Measurements from ENCODE around the gene C1QL4.

DNA sequence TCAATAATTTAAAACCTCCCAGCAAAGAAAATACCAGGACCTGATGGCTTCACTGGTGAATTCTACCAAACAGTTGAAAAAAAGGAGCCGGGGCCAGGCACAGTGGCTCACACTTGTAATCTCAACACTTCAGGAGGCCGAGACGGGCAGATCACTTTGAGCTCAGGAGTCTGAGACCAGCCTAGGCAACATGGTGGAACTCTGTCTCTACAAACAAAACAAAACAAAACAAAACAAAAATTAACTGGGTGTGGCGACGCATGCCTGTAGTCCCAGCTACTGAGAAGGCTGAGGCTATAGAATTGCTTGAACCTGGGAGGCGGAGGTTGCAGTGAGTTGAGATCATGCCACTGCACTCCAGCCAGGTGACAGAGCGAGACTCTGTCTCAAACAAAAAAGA, 27.6 kb downstream of the C1QL4 start:
- TF ChIP-seq, protein P1, sequence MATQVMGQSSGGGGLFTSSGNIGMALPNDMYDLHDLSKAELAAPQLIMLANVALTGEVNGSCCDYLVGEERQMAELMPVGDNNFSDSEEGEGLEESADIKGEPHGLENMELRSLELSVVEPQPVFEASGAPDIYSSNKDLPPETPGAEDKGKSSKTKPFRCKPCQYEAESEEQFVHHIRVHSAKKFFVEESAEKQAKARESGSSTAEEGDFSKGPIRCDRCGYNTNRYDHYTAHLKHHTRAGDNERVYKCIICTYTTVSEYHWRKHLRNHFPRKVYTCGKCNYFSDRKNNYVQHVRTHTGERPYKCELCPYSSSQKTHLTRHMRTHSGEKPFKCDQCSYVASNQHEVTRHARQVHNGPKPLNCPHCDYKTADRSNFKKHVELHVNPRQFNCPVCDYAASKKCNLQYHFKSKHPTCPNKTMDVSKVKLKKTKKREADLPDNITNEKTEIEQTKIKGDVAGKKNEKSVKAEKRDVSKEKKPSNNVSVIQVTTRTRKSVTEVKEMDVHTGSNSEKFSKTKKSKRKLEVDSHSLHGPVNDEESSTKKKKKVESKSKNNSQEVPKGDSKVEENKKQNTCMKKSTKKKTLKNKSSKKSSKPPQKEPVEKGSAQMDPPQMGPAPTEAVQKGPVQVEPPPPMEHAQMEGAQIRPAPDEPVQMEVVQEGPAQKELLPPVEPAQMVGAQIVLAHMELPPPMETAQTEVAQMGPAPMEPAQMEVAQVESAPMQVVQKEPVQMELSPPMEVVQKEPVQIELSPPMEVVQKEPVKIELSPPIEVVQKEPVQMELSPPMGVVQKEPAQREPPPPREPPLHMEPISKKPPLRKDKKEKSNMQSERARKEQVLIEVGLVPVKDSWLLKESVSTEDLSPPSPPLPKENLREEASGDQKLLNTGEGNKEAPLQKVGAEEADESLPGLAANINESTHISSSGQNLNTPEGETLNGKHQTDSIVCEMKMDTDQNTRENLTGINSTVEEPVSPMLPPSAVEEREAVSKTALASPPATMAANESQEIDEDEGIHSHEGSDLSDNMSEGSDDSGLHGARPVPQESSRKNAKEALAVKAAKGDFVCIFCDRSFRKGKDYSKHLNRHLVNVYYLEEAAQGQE (IDR thresholded peaks at IDR 0.05; ENCODE audit: insufficient read depth in 1 of 2, low read depth in 2 of 2, low read length in 1 of 2) = no peak
- TF ChIP-seq, protein P2, sequence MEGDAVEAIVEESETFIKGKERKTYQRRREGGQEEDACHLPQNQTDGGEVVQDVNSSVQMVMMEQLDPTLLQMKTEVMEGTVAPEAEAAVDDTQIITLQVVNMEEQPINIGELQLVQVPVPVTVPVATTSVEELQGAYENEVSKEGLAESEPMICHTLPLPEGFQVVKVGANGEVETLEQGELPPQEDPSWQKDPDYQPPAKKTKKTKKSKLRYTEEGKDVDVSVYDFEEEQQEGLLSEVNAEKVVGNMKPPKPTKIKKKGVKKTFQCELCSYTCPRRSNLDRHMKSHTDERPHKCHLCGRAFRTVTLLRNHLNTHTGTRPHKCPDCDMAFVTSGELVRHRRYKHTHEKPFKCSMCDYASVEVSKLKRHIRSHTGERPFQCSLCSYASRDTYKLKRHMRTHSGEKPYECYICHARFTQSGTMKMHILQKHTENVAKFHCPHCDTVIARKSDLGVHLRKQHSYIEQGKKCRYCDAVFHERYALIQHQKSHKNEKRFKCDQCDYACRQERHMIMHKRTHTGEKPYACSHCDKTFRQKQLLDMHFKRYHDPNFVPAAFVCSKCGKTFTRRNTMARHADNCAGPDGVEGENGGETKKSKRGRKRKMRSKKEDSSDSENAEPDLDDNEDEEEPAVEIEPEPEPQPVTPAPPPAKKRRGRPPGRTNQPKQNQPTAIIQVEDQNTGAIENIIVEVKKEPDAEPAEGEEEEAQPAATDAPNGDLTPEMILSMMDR (IDR thresholded peaks at IDR 0.05) = no peak
- no peak for TF ChIP-seq POLR2AphosphoS5 (IDR thresholded peaks at IDR 0.05; ENCODE audit: low read depth, low read length)

Data from Panc1 (cell line).